SU-DHL-6 (cell line): Measurements from ENCODE around the gene IGF1.

Experiments
- H2AFZ ChIP-seq: fragments of 200-600 bp; sonication (generic); 2 replicates; pipeline ENCODE4 v1.6.1; 2014; ENCODE audit warnings: low read depth, mild to moderate bottlenecking, moderate library complexity, mixed read lengths, antibody characterized with exemption, low read length; ENCODE audit not compliant: severe bottlenecking
- H3F3A ChIP-seq: fragments of 200-600 bp; shearing (Covaris generic); 2 replicates; pipeline ENCODE4 v1.6.0; 2016; ENCODE audit warnings: antibody characterized with exemption, mild to moderate bottlenecking; ENCODE audit not compliant: insufficient read depth
- H3K27ac ChIP-seq: fragments of 200-600 bp; sonication (generic); 2 replicates; pipeline ENCODE4 v1.5.1; 2016; ENCODE audit warnings: low read depth, mild to moderate bottlenecking, low read length, moderate library complexity, mixed read lengths
- H3K27me3 ChIP-seq: fragments of 200-600 bp; sonication (generic), shearing (Covaris generic); 2 replicates; pipeline ENCODE4 v1.6.0; 2014; ENCODE audit warnings: mild to moderate bottlenecking, low read length
- H3K36me3 ChIP-seq: fragments of 200-600 bp; sonication (generic); 2 replicates; pipeline ENCODE4 v1.6.1; 2014; ENCODE audit warnings: mild to moderate bottlenecking, low read length, mixed read lengths
- H3K4me2 ChIP-seq: fragments of 300-600, 200-600 bp; shearing (Covaris generic), sonication (generic); 2 replicates; pipeline ENCODE4 v1.6.0; 2014; ENCODE audit warnings: low read length, low read depth, mild to moderate bottlenecking; ENCODE audit not compliant: poor library complexity, severe bottlenecking
- H3K4me3 ChIP-seq: fragments of 200-600 bp; sonication (generic); 2 replicates; pipeline ENCODE4 v1.5.1; 2014; ENCODE audit warnings: antibody characterized with exemption, low read length, mild to moderate bottlenecking, mixed read lengths; ENCODE audit not compliant: insufficient read depth, poor library complexity, severe bottlenecking
- H3K79me2 ChIP-seq: fragments of 200-600 bp; sonication (generic); 2 replicates; pipeline ENCODE4 v1.6.1; 2014; ENCODE audit warnings: mild to moderate bottlenecking, low read length, moderate library complexity; ENCODE audit not compliant: insufficient read depth
- H3K9ac ChIP-seq: fragments of 200-600 bp; sonication (generic); 2 replicates; pipeline ENCODE4 v1.7.0; 2014; ENCODE audit warnings: mild to moderate bottlenecking, low read length
- H3K9me2 ChIP-seq: fragments of 200-600 bp; sonication (generic); replicated peaks from 2 replicates; pipeline ENCODE4 v1.6.1; 2014; ENCODE audit warnings: low read length; ENCODE audit not compliant: insufficient read depth
- H3K9me3 ChIP-seq: fragments of 200-600 bp; sonication (generic); 2 replicates; pipeline ENCODE4 v1.6.1; 2014; ENCODE audit warnings: low read length, mixed read lengths; ENCODE audit not compliant: insufficient read depth
- H4K20me1 ChIP-seq: fragments of 200-600 bp; sonication (generic); 2 replicates; pipeline ENCODE4 v1.6.1; 2014; ENCODE audit warnings: low read depth, mild to moderate bottlenecking, antibody characterized with exemption, low read length, moderate library complexity, mixed read lengths
- EZH2phosphoT487 ChIP-seq: fragments of 200-600 bp; sonication (generic), shearing (Covaris generic); conservative IDR thresholded peaks from 2 replicates; pipeline ENCODE4 v1.6.1; 2018; ENCODE audit warnings: mild to moderate bottlenecking, antibody characterized with exemption, low read length, moderate library complexity, mixed read lengths
- TF ChIP-seq, protein P1 (sequence below): fragments of 200-600 bp; sonication (generic); IDR thresholded peaks from one replicate; pipeline ENCODE4 v1.5.1; 2017; ENCODE audit warnings: antibody characterized with exemption, mild to moderate bottlenecking, low read length, moderate library complexity; ENCODE audit not compliant: insufficient read depth, poor library complexity, severe bottlenecking

Gene IGF1

DNA sequence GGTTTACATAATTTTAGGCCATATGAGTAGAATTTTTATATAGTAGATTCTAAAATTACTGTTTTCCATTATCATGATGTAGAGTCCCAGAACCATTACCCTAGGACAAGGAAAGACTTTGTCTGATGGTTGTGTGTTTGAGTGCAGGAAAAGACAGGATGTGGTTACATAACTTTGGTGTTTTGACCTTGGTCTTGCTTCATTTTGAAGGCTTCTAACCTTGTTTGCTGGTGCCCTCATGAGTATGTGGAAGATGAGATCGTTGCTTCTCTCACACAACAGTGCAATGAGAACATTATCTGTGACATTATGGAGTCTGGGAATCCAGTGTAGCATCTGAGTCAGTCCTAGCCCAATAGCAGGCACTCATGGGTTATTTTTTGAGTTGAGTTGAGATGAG is 106.2 kb downstream of the IGF1 start:
- Histone ChIP-seq H4K20me1 (no peaks in the 10 kb centered on the region), H3K79me2 (no peaks in the 10 kb centered on the region), H3K9me3 (no peaks in the 10 kb centered on the region), H3K4me3 (no peak overlapping the region), H3K9me2 (no peaks in the 10 kb centered on the region), H3K27ac (no peak overlapping the region), H3K36me3 (no peaks in the 10 kb centered on the region), H3K4me2 (no peak overlapping the region), H3K27me3 (no peaks in the 10 kb centered on the region), H2AFZ (no peak overlapping the region), H3F3A (no peaks in the 10 kb centered on the region), H3K9ac (no peak overlapping the region)
- no peak for TF ChIP-seq EZH2phosphoT487
- TF ChIP-seq, protein P1, sequence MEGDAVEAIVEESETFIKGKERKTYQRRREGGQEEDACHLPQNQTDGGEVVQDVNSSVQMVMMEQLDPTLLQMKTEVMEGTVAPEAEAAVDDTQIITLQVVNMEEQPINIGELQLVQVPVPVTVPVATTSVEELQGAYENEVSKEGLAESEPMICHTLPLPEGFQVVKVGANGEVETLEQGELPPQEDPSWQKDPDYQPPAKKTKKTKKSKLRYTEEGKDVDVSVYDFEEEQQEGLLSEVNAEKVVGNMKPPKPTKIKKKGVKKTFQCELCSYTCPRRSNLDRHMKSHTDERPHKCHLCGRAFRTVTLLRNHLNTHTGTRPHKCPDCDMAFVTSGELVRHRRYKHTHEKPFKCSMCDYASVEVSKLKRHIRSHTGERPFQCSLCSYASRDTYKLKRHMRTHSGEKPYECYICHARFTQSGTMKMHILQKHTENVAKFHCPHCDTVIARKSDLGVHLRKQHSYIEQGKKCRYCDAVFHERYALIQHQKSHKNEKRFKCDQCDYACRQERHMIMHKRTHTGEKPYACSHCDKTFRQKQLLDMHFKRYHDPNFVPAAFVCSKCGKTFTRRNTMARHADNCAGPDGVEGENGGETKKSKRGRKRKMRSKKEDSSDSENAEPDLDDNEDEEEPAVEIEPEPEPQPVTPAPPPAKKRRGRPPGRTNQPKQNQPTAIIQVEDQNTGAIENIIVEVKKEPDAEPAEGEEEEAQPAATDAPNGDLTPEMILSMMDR = no peak

DNA sequence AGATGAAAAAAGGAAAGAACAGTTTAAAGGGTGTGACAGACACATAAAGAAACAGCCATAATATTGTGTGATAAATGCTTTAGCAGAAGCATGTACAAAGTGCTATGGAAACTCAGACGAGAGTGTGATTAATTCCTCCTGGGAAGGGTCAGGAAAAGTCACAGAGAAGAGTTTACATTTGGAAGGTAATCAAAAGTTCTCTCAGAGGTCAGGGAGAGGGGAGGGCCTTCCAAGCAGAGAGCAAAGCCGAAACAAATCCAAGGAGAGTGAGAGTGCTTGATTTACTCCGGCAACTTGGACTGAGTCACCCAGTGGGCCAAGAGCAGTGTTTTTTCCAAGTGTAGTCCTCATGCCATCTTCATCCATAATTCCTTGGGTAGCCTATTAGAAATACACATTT is 108.3 kb downstream of the IGF1 start:
- H2AFZ ChIP-seq = no peak overlapping the region
- no peak overlapping the region for H3K9ac ChIP-seq
- no peaks in the 10 kb centered on the region for H3K27me3 ChIP-seq
- H3K27ac ChIP-seq = no peak overlapping the region
- no peaks in the 10 kb centered on the region for H3K36me3 ChIP-seq
- H3K79me2 ChIP-seq = no peaks in the 10 kb centered on the region
- no peaks in the 10 kb centered on the region for H4K20me1 ChIP-seq
- no peaks in the 10 kb centered on the region for H3F3A ChIP-seq
- no peak for TF ChIP-seq EZH2phosphoT487
- TF ChIP-seq, protein P1 = no peak
- H3K9me2 ChIP-seq = no peaks in the 10 kb centered on the region
- H3K4me3 ChIP-seq = no peak overlapping the region
- H3K4me2 ChIP-seq = no peak overlapping the region
- 0 out of 2 replicates have a peak, but pooled peaks cover 3% of the 10 kb centered on the region for H3K9me3 ChIP-seq

DNA sequence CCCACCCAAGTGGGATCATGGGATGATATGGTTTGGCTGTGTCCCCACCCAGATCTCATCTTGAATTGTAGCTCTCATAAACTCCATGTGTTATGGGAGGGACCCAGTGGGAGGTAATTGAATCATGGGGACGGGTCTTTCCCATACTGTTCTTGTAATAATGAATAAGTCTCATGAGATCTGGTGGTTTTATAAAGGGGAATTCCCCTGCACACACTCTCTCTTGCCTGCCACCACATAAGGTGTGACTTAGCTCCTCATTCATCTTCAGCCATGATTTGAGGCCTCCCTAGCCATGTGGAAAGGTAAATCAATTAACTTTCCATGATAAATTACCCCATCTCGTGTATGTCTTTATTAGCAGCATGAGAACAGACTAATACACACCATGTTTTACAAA is 109.2 kb downstream of the IGF1 start:
- Histone ChIP-seq H3K9ac (no peak overlapping the region), H3K9me3 (0 out of 2 replicates have a peak, but pooled peaks cover 3% of the 10 kb centered on the region), H3K36me3 (no peaks in the 10 kb centered on the region), H4K20me1 (no peaks in the 10 kb centered on the region), H3K4me3 (no peak overlapping the region), H3K27me3 (no peaks in the 10 kb centered on the region), H3K27ac (no peak overlapping the region), H3K9me2 (no peaks in the 10 kb centered on the region), H3K4me2 (no peak overlapping the region), H3F3A (no peaks in the 10 kb centered on the region), H2AFZ (no peak overlapping the region), H3K79me2 (no peaks in the 10 kb centered on the region)
- TF ChIP-seq, protein P1 = no peak
- TF ChIP-seq EZH2phosphoT487 = no peak

DNA sequence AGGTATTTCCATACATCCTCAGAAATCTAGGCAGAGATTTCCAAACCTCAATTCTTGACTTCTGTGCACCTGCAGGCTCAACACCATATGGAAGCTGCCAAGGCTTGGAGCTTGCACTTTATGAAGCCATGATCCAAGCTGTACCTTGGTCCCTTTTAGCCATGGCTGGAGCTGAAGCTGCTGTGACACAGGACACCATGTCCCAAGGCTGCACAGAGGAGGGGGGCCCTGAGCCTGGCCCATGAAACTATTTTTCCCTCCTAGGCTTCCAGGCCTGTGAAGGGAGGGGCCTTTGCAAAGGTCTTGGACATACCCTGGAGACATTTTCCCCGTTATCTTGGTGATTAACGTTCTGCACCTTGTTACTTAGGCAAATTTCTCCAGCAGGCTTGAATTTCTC is 110.5 kb downstream of the IGF1 start:
- no peaks in the 10 kb centered on the region for H3K79me2 ChIP-seq
- 0 out of 2 replicates have a peak, but pooled peaks cover 3% of the 10 kb centered on the region for H3K9me3 ChIP-seq
- no peaks in the 10 kb centered on the region for H3F3A ChIP-seq
- H3K27ac ChIP-seq = no peak overlapping the region
- no peaks in the 10 kb centered on the region for H3K9me2 ChIP-seq
- H2AFZ ChIP-seq = no peak overlapping the region
- H3K9ac ChIP-seq = no peak overlapping the region
- no peak overlapping the region for H3K4me2 ChIP-seq
- H3K4me3 ChIP-seq = no peak overlapping the region
- no peaks in the 10 kb centered on the region for H3K36me3 ChIP-seq
- no peaks in the 10 kb centered on the region for H3K27me3 ChIP-seq
- TF ChIP-seq EZH2phosphoT487 = no peak
- TF ChIP-seq, protein P1 = no peak
- H4K20me1 ChIP-seq = no peaks in the 10 kb centered on the region
